Prostate gland (tissue), 2 donors: ENCODE data around the gene BANF1. TPM values are rescaled to one million over a fixed set of nuclear protein-coding genes. Genes with fewer than 3 reads are reported as not detected.

Source experiments
- DNase-seq: peaks from one replicate; pipeline ENCODE4 v3.0.0-alpha.2; 2019; ENCODE audit warnings: low spot score
- H3K27ac ChIP-seq, 2 donors: fragments of 200-600 bp; sonication (generic); 2 replicates each; pipeline ENCODE4 v1.5.1; 2017 to 2019
- H3K27me3 ChIP-seq: fragments of 200-600 bp; sonication (generic); replicated peaks from 2 replicates; pipeline ENCODE4 v1.5.1; 2019; ENCODE audit not compliant: insufficient read depth
- H3K36me3 ChIP-seq, 2 donors: fragments of 200-600 bp; sonication (generic); 1 replicate in 1 of 2; 2 replicates in 1 of 2; pipeline versions ENCODE4 v1.5.1 to v1.8.1; 2017 to 2019
- H3K4me1 ChIP-seq: fragments of 200-600 bp; sonication (generic); replicated peaks from 2 replicates; pipeline ENCODE4 v1.5.1; 2019
- H3K4me3 ChIP-seq, 2 donors: fragments of 200-600 bp; sonication (generic); 2 replicates each; pipeline ENCODE4 v1.5.1; 2017 to 2019
- H3K9me3 ChIP-seq: fragments of 200-600 bp; sonication (generic); 2 replicates; pipeline ENCODE4 v1.5.1; 2017
- POLR2A ChIP-seq: fragments of 450-650 bp; IDR thresholded peaks from one replicate; pipeline ENCODE4 v1.6.1; 2016; ENCODE audit warnings: antibody characterized with exemption, mild to moderate bottlenecking
- POLR2AphosphoS5 ChIP-seq: sonication (generic); formaldehyde crosslinking; IDR thresholded peaks from one replicate; pipeline ENCODE4 v1.6.1; 2017; ENCODE audit warnings: antibody characterized with exemption
- WGBS: methylation state at CpG from one replicate; pipeline ENCODE4 v1.1.5; 2018; 5-methylcytosine and 5-hydroxymethylcytosine counted together
- intact Hi-C: fragments of 100-400 bp; cut with DNase I; formaldehyde crosslinking; loops from one replicate; pipeline ENCODE4 v1.14.2; 2022
- total RNA-seq, 2 donors: library from RNA; depleted of rRNA; stranded (reverse); fragments of >200 nt; gene quantifications; one replicate each; pipeline ENCODE4 v1.1.0, GENCODE V29; 2016
- TF ChIP-seq, protein P1 (sequence below), 4 experiments: fragments of 200-600 bp in 2 of 4; fragments of 450-650 bp in 2 of 4; sonication (generic) in 2 of 4; IDR thresholded peaks; 1 replicate in 3 of 4; 2 replicates in 1 of 4; pipeline ENCODE4 v1.5.1; 2016 to 2019; ENCODE audit warnings: antibody characterized with exemption in 4 of 4, mild to moderate bottlenecking in 2 of 4, moderate library complexity in 2 of 4

BANF1 gene, protein sequence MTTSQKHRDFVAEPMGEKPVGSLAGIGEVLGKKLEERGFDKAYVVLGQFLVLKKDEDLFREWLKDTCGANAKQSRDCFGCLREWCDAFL
- total RNA-seq, result 10 to 100 TPM; 59.4 to 78.8 TPM

DNA sequence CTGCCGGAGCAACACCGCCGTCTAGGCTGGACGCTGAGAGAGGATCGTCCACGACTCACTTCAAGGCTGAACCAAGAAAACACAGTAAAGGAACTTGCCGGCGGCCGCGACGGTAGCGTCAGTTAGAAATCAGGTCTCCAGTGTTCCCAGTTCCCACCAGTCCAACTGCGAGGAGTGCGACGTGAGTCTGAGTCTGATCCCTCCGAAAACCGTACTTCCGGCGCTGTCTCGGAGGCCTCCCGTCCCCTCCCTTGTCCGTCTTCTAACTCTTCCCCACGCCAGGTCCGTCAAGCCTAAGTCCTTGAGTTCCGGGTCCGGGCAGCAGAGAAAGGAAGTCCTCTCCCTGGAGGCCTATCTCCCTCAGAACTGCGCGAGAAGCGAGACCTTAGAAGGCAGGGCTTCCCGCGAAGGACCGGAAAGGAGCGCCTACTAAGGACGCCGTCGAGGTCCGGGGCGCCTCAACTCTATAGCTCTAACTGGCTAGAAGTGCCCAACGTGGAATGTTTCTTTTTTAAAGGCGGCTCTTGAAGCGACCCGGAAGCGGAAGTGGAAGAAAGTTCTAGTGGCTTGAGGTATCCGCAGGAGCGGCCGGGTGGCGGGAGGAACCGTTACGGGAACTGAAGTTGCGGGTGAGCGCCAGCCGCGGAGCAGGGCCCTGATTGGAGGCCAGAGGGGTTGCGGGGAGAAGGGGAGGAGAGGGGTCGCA, at the start of gene BANF1, which contains the start of gene EIF1AD:
Gene BANF1, plus strand, starts transcription at position 562 of the 706 bp plus-strand sequence. CDS start 748 bp downstream, outside the sequence.
Gene EIF1AD, minus strand, starts transcription at position 216 of the 706 bp plus-strand sequence. CDS start 1,768 bp downstream, outside the sequence.
- no peaks in the 10 kb centered on the region for H3K27me3 ChIP-seq
- intact Hi-C loops, result loop anchor here (2.0 kb wide), 3 partner anchors 41 to 141 kb away; partner anchors contain the start of genes GAL3ST3, MUS81 and SART1
- DNase-seq, result peak; percentile 94
- no peaks in the 10 kb centered on the region for H3K9me3 ChIP-seq
- under 1% methylated on average over 55 of the region's 55 CpGs for WGBS
- H3K27ac ChIP-seq, result peak within 1 kb of the TSS; percentile 96 to 97
- peak; percentile 20 for TF ChIP-seq POLR2A
- TF ChIP-seq, protein P1, sequence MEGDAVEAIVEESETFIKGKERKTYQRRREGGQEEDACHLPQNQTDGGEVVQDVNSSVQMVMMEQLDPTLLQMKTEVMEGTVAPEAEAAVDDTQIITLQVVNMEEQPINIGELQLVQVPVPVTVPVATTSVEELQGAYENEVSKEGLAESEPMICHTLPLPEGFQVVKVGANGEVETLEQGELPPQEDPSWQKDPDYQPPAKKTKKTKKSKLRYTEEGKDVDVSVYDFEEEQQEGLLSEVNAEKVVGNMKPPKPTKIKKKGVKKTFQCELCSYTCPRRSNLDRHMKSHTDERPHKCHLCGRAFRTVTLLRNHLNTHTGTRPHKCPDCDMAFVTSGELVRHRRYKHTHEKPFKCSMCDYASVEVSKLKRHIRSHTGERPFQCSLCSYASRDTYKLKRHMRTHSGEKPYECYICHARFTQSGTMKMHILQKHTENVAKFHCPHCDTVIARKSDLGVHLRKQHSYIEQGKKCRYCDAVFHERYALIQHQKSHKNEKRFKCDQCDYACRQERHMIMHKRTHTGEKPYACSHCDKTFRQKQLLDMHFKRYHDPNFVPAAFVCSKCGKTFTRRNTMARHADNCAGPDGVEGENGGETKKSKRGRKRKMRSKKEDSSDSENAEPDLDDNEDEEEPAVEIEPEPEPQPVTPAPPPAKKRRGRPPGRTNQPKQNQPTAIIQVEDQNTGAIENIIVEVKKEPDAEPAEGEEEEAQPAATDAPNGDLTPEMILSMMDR (IDR thresholded peaks at IDR 0.05), result peak in 1 of 4 experiments; percentile 16
- peak; percentile 93 for TF ChIP-seq POLR2AphosphoS5
- peaks cover 6 to 19% of the 10 kb centered on the region in 2 donors for H3K36me3 ChIP-seq
- H3K4me1 ChIP-seq, result peaks cover 9% of the 10 kb centered on the region
- peak within 1 kb of the TSS; percentile 72 to 86 for H3K4me3 ChIP-seq

DNA sequence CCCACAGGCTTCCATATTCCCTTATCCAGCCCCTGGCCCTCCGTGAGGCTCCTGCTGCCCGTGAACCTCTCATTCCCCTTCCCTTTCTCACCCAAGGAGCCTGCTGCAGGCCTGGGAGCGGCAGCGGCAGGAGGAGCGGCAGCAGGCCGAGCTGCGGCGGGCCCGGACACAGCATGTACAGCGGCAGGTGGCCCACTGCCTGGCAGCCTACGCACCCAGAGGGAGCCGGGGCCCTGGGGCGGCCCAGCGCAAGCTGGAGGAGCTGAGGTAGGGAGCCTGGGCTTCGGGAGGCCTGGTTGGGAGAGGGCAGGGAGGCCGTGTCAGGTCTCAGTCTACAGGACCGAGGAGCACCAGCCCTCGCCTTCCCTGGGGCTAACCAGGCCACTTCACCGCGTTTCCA, 48.8 kb upstream of the BANF1 start:
- H3K36me3 ChIP-seq, result no peaks in the 10 kb centered on the region
- intact Hi-C loops, result no loop called here
- H3K27me3 ChIP-seq, result no peaks in the 10 kb centered on the region
- H3K9me3 ChIP-seq, result no peaks in the 10 kb centered on the region
- 93% methylated on average over 20 of the region's 20 CpGs for WGBS
- H3K4me3 ChIP-seq, result no peak overlapping the region
- no peaks in the 10 kb centered on the region for H3K4me1 ChIP-seq
- H3K27ac ChIP-seq, result no peak overlapping the region
- no peak for DNase-seq
- TF ChIP-seq, protein P1 (IDR thresholded peaks at IDR 0.05), result no peak
- TF ChIP-seq POLR2A (no peak), POLR2AphosphoS5 (no peak)

DNA sequence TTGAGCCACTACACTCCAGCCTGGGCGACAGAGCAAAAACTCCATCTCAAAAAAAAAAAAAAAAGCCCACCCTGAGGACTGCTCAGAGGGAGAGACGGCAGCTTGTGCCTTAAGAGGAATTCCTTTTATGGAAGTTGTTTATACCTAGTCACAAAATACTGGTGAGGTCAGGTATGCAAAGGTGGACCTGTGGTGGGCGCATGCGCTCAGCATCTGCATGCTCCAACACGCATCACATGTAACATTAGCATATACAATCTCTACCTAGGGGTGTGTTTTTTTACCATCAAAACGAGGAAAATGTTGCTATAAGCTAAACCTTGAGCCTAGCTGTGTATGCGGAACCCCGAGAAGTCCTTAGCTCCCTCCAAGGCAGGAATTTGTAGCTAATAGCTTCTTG, 47.5 kb upstream of the BANF1 start:
- WGBS, result 52% methylated on average over 8 of the region's 8 CpGs
- Histone ChIP-seq H3K9me3 (no peaks in the 10 kb centered on the region), H3K4me1 (no peaks in the 10 kb centered on the region), H3K27ac (no peak overlapping the region), H3K27me3 (no peaks in the 10 kb centered on the region), H3K4me3 (no peak overlapping the region), H3K36me3 (no peaks in the 10 kb centered on the region)
- no peak for DNase-seq
- TF ChIP-seq, protein P1 (IDR thresholded peaks at IDR 0.05), result no peak
- TF ChIP-seq POLR2AphosphoS5 (no peak), POLR2A (no peak)
- intact Hi-C loops, result no loop called here

DNA sequence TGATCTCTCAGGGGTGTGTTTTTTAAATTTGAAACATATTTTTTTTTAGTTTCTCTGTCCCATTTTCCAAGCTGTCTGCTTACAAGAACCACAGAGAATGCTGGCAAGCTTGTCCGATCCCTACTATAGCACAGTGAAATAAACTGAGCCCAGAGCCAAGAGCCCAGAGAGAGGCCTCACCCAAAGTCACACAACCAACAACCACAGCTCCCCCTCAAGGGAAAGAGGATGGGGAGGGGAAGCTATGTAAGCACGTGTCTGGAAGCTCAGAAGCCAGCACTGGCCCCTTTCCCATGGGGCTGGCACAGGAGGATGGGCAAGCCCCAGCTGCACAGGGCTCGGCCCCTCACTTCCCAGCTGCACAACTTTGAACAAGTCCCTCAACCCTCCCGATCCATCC, 44.0 kb upstream of the BANF1 start:
- intact Hi-C loops, result no loop called here
- DNase-seq, result no peak
- no peak overlapping the region for H3K4me3 ChIP-seq
- H3K27me3 ChIP-seq, result no peaks in the 10 kb centered on the region
- H3K9me3 ChIP-seq, result no peaks in the 10 kb centered on the region
- H3K36me3 ChIP-seq, result no peaks in the 10 kb centered on the region
- 48% methylated on average over 4 of the region's 4 CpGs for WGBS
- peaks cover 10% of the 10 kb centered on the region for H3K4me1 ChIP-seq
- TF ChIP-seq, protein P1 (IDR thresholded peaks at IDR 0.05), result no peak
- TF ChIP-seq POLR2AphosphoS5, result no peak
- TF ChIP-seq POLR2A, result no peak
- no peak overlapping the region for H3K27ac ChIP-seq
